ENCODE data around the gene DPF1. TPM values are rescaled to one million over a fixed set of nuclear protein-coding genes. Genes with fewer than 3 reads are reported as not detected.

DPF1 gene
- total RNA-seq, 1 donor from 2014 or later, result not detected

DNA sequence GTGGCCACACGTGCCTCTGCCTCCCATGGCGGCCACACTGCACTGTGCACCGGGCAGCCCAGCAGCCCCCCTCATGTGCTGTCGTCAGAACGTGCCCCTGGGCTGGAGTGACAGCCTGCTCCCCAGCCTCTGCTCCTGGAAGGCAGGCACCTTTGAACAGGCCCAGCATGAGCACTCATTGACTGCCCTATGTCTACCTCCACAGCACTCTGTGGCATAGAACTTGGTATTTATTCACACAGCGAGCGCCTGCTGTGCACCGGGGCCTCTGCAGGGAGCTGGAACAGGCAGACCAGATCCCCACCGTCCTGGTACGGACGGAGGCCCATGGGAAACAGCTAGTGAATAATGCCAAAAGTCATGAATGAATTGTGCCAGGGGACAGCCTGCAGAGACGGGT is 53.7 kb downstream of the DPF1 start:
- peak overlapping the region in 1 of 2 donors; percentile 26 for H3K27ac ChIP-seq
- intact Hi-C loops (cut with DNase I), result no loop called here
- peaks cover 0 to 6% of the 10 kb centered on the region in 2 donors for H3K4me1 ChIP-seq
- no peak for DNase-seq (ENCODE audit: low spot score in 2 of 2)
- TF ChIP-seq, protein P1, sequence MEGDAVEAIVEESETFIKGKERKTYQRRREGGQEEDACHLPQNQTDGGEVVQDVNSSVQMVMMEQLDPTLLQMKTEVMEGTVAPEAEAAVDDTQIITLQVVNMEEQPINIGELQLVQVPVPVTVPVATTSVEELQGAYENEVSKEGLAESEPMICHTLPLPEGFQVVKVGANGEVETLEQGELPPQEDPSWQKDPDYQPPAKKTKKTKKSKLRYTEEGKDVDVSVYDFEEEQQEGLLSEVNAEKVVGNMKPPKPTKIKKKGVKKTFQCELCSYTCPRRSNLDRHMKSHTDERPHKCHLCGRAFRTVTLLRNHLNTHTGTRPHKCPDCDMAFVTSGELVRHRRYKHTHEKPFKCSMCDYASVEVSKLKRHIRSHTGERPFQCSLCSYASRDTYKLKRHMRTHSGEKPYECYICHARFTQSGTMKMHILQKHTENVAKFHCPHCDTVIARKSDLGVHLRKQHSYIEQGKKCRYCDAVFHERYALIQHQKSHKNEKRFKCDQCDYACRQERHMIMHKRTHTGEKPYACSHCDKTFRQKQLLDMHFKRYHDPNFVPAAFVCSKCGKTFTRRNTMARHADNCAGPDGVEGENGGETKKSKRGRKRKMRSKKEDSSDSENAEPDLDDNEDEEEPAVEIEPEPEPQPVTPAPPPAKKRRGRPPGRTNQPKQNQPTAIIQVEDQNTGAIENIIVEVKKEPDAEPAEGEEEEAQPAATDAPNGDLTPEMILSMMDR (IDR thresholded peaks at IDR 0.05), result no peak
- no peaks in the 10 kb centered on the region for H3K9me3 ChIP-seq
- H3K27me3 ChIP-seq, result no peaks in the 10 kb centered on the region
- peaks cover 0 to 6% of the 10 kb centered on the region in 2 donors for H3K36me3 ChIP-seq
- no peak overlapping the region for H3K4me3 ChIP-seq

DNA sequence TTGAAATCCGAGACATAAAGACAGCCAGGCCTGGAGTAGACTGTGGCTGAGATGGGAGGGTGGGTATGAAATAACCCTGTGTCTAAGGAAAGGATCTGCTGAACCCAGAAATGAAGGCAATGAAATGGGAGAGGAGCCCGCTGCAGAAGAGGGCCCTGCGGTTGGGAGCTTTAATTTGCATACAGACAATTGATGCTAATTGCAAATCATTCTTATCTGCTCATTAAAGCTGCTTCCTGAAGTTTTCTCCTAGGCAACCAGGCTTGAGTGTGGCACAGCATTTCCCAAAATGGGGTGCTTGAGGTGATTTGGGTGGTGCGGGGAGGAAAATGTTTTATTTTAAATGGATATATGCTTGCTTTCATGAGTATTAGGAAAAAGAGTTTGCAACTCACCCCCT is 55.4 kb downstream of the DPF1 start:
- Histone ChIP-seq H3K4me1 (peaks cover 0 to 2% of the 10 kb centered on the region in 2 donors), H3K27ac (no peak overlapping the region), H3K36me3 (peaks cover 9 to 19% of the 10 kb centered on the region in 2 donors), H3K4me3 (no peak overlapping the region), H3K27me3 (no peaks in the 10 kb centered on the region), H3K9me3 (no peaks in the 10 kb centered on the region)
- intact Hi-C loops (cut with DNase I), result no loop called here
- no peak for DNase-seq (ENCODE audit: low spot score in 2 of 2)
- TF ChIP-seq, protein P1 (IDR thresholded peaks at IDR 0.05), result no peak

GRCh38 chr19:38165335-38165734 is 58.7 kb downstream of the DPF1 start:
- Histone ChIP-seq H3K27ac (no peak overlapping the region), H3K4me3 (no peak overlapping the region), H3K9me3 (peaks cover 9 to 13% of the 10 kb centered on the region in 2 donors), H3K4me1 (no peaks in the 10 kb centered on the region), H3K36me3 (peaks cover 26 to 37% of the 10 kb centered on the region in 2 donors), H3K27me3 (no peaks in the 10 kb centered on the region)
- DNase-seq (ENCODE audit: low spot score in 2 of 2), result no peak
- intact Hi-C loops (cut with DNase I), result no loop called here
- TF ChIP-seq, protein P1 (IDR thresholded peaks at IDR 0.05), result no peak

GRCh38 chr19:38164526-38164925 is 59.5 kb downstream of the DPF1 start:
- Histone ChIP-seq H3K27ac (no peak overlapping the region), H3K9me3 (peaks cover 9 to 13% of the 10 kb centered on the region in 2 donors), H3K27me3 (no peaks in the 10 kb centered on the region), H3K36me3 (peaks cover 26 to 37% of the 10 kb centered on the region in 2 donors), H3K4me3 (no peak overlapping the region), H3K4me1 (no peaks in the 10 kb centered on the region)
- intact Hi-C loops (cut with DNase I), result no loop called here
- TF ChIP-seq, protein P1 (IDR thresholded peaks at IDR 0.05), result no peak
- no peak for DNase-seq (ENCODE audit: low spot score in 2 of 2)

GRCh38 chr19:38163419-38164290 is 60.4 kb downstream of the DPF1 start:
- H3K4me3 ChIP-seq, result no peak overlapping the region
- DNase-seq (ENCODE audit: low spot score in 2 of 2), result no peak
- intact Hi-C loops (cut with DNase I), result no loop called here
- peaks cover 9 to 13% of the 10 kb centered on the region in 2 donors for H3K9me3 ChIP-seq
- no peaks in the 10 kb centered on the region for H3K27me3 ChIP-seq
- no peak overlapping the region for H3K27ac ChIP-seq
- peaks cover 26 to 37% of the 10 kb centered on the region in 2 donors for H3K36me3 ChIP-seq
- H3K4me1 ChIP-seq, result no peaks in the 10 kb centered on the region
- TF ChIP-seq, protein P1 (IDR thresholded peaks at IDR 0.05), result no peak

Data from ascending aorta (tissue), 2 donors.